HG02610 (cell line): ENCODE data around the gene CTSW.
A peak's percentile ranks its signal among the peaks of the same experiment; 100 is the strongest.
"Not testable (repeated sequence)": the region's sequence is repeated elsewhere in the genome, so short reads cannot be mapped to it uniquely, and the experiment has no call there.

Experiments
- ATAC-seq: cut with Tn5 transposase; IDR thresholded peaks from one replicate; pipeline ENCODE4 v1.9.1; 2021; ENCODE audit warnings: mild to moderate bottlenecking, moderate library complexity; ENCODE audit not compliant: unreplicated experiment

CTSW gene, protein sequence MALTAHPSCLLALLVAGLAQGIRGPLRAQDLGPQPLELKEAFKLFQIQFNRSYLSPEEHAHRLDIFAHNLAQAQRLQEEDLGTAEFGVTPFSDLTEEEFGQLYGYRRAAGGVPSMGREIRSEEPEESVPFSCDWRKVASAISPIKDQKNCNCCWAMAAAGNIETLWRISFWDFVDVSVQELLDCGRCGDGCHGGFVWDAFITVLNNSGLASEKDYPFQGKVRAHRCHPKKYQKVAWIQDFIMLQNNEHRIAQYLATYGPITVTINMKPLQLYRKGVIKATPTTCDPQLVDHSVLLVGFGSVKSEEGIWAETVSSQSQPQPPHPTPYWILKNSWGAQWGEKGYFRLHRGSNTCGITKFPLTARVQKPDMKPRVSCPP

DNA sequence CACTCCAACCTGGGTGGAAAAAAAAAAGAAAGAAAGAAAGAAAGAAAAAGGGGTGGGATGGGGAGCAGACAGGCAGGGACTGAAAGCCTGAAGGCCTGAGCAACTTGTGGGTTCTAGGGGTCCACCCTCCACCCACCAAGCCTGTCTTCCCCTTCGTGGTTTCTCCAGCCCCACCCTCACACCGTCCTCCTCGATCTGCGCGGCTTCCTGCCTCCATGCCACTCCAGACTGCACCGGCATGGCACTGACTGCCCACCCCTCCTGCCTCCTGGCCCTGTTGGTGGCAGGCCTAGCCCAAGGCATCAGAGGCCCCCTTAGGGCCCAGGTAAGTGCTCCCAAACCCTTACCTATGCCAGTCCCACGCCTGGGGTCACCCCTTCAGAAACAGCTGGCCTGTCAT lies at the start of gene CTSW:
CTSW (plus strand) TSS at position 221 of the 400 bp plus-strand sequence; CDS start at position 239, 18 bp downstream.
- ATAC-seq, result no peak

DNA sequence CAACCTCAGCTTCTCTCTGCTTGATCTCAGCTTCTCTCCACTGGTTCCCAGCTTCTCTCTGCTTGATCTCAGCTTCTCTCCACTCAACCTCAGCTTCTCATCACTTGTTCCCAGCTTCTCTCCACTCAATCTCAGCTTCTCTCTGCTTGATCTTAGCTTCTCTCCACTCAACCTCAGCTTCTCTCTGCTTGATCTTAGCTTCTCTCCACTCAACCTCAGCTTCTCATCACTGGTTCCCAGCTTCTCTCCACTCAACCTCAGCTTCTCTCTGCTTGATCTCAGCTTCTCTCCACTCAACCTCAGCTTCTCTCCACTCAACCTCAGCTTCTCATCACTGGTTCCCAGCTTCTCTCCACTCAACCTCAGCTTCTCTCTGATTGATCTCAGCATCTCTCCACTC lies 47.4 kb upstream of the CTSW start:
- ATAC-seq, result not testable (repeated sequence)

DNA sequence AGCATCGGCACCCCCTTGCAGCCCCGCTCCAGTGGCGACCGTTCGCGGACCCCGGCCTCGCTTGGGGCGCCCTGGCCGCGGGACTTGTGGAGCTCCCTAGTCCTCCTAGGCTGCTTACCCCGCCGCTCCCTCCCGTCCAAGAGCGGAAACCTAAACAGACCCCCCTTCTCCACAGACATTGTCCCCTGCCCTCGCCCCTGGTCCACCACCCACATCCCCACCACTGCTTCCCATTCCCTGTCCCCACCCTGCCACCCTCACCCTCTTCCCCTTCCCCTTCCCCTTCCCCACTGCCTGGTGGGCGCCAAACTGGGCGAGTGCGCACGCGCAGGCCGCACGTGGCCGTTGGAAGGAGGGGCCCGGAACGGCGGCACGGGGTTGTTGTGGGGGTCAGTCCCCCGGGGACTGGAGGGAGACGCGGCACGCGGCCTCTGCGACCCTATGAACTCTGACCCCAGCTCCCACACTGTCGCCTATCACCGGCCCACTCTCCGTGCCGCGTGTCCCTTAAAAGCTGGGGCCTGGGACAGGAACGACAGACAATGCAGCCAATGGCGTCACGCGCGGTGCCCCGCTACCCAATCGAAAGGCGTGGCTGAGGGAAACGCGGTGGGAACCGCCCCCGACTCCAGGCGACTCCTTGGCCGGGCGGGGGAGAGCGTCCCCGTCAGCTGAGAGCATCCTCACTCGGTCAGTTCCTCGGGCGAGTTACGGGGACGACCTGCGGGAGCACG lies 46.2 kb upstream of the CTSW start, which contains the start of gene SNX32:
SNX32 (plus strand) TSS at position 667 of the 734 bp plus-strand sequence. CDS start 103 bp downstream, outside the sequence.
- peak; percentile 93 for ATAC-seq

DNA sequence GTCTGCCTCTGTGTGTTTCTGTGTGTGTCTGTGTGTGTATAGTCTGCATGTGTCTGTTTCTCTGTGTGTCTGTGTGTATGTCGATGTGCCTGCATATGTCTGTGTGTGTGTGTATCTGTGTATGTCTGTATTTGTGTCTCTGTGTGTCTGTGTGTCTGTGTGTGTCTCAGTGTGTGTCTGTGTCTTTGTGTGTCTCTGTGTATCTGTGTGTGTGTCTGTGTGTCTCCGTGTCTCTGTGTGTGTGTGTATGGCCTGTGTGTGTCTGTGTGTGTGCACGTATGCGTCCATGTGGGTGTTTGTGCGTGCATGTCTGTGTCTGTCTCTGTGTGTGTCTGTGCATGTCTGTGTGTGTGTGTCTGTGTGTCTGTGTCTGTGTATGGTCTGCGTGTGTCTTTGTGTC lies 45.4 kb upstream of the CTSW start:
- no peak for ATAC-seq

DNA sequence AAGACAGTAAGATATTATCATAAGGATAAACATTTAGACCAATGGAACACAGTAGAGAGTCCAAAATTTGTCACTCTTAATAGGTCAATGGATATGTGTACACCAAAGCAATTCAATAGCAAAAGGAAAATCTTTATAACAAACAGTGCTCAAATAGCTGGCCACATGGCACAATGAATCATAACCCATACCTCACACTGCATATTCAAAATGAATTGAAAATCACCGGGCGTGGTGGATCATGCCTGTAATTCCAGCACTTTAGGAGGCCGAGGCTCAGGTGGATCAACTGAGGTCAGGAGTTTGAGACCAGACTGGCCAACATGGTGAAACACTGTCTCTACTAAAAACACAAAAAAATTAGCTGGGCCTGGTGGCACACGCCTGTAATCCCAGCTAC lies 37.5 kb upstream of the CTSW start:
- no peak for ATAC-seq

DNA sequence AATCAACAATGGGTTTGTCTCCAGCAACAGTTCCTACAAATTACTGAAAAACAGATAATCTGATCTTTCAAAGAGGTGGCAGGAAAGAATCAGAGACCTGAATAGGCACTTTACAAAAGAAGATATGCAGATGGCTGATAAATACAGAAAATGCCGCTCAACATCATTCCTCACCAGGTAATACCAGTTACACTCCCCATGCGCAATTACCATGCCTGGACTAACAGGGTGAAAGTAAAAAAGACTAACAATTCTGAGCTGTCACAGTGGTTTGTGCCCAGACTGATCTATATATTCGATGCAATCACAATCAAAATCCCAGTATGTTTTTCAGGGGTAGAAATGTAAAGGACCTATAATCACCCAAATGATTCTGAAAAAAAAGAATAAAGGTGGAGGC lies 35.8 kb upstream of the CTSW start:
- no peak for ATAC-seq

DNA sequence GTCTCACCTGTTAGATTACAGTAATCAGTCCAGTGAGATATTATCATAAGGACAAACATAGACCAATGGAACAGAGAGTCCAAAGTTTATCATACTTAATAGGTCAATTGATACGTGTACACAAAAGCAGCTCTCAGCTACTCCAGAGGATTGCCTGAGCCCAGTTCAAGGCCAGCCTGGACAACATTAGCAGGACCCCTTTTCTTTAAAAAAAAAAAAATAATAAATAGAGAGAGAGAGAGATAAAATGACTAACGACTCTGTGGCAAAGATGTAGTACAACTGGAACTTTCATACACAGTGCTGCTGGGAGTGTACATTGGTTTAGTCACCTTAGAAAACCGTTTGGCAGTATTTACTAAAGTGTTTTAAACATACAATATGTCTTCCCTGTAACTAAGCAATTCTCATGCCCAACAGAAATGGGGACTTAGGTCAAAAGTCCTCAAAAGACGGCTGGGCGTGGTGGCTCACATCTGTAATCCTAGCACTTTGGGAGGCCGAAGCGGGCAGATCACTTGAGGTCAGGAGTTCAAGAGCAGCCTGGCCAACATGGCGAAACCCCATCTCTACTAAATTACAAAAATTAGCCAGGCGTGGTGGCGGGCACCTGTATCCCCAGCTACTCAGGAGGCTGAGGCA lies 35.3 kb upstream of the CTSW start:
- no peak for ATAC-seq

DNA sequence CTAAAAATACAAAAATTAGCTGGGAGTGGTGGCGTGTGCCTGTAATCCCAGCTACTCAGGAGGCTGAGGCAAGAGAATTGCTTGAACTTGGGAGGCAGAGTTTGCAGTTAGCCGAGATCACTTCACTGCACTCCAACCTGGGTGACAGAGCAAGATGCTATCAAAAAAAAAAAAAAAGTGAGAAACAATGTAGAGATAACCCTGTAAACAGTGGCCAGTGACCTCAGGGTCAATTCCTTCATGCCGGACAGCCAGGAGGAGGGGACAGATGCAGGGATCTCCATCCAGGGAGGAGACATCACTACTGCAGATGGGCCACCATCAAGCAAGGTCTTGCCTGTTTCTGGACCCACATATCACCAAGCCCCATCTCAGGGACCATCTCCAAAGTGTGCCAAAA lies 31.9 kb upstream of the CTSW start:
- ATAC-seq, result no peak

DNA sequence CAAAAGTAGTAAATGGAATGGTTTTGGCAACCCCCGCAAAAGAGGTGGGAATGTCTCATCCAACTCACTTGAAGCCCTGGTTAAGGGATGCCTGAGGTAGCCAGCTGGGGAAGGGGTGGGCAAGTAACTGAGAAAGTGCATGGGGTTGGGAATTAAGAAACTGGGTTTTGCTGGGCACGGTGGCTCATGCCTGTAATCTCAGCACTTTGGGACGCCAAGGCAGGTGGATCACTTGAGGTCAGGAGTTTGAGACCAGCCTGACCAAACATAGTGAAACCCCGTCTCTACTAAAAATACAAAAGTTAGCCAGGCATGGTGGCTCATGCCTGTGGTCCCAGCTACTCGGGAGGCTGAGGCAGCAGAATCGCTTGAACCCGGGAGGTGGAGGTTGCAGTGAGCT lies 30.9 kb upstream of the CTSW start:
- not testable (repeated sequence) for ATAC-seq

DNA sequence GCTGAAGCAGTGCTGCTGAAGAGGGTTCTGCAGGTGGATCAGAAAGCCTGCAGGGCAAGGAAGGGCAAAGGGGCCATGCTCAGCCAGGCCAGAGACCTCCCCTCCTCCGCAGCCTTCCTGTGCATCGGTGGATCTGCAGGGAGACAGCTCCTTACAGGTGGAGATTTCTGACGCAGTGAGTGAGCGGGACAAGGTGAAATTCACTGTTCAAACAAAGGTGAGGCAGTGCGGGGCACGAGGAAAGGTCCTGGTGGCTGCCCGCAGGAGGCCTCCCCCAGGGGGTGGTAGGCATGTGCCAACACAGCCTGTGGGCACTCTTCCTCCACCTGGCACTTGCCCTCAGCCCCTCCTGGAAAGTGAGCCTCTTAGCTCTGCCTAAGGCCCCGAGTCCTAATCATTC lies 30.3 kb upstream of the CTSW start:
- no peak for ATAC-seq

DNA sequence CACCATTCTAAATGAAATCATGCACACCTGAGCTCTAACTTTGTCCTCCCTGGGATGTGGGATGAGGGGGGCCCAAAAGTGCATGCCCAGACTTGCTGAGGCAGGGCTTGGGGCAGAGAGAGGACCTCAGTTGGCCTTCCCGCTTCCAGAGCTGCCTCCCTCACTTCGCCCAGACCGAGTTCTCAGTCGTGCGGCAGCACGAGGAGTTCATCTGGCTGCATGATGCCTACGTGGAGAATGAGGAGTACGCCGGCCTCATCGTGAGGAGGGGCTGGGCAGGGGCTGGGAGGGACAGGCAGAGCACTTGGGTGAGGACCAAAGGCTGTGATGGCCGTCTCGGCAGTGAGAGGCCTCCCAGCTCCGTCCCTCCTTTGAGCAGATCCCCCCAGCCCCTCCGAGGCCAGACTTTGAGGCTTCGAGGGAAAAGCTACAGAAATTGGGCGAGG lies 29.8 kb upstream of the CTSW start:
- no peak for ATAC-seq

DNA sequence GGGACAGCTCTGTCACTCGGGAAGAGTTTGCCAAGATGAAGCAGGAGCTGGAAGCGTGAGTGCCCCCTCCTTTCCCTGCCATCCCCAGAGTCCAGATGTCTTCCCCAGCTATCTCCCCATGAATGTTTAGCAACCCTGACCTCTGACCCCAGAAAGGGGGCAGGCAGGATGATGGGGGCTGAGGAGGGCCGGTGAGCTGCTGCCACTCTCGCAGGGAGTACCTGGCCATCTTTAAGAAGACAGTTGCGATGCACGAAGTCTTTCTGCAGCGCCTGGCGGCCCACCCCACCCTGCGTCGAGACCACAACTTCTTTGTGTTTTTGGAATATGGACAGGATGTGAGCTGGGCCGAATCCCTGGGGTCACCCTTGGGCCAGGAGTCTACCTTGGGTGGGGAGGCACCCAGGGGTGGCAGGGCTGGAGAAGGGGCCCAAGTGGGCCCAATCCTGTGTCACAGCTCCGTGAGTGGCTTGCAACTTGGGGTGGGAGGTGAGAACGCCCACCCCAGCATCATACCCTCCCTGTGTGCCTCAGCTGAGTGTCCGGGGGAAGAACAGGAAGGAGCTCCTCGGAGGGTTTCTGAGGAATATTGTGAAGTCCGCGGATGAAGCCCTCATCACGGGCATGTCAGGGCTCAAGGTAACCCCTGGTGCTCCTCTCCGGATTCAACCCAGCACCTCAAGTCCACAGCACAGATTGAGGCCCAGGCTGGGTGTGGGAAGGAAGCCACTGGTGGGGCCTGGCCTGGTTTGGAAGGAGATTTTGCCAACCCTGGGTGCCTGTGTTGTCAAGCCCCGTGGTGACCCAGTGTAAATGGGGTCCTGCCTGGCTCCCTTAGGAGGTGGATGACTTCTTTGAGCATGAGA lies 29.2 kb upstream of the CTSW start:
- no peak for ATAC-seq

DNA sequence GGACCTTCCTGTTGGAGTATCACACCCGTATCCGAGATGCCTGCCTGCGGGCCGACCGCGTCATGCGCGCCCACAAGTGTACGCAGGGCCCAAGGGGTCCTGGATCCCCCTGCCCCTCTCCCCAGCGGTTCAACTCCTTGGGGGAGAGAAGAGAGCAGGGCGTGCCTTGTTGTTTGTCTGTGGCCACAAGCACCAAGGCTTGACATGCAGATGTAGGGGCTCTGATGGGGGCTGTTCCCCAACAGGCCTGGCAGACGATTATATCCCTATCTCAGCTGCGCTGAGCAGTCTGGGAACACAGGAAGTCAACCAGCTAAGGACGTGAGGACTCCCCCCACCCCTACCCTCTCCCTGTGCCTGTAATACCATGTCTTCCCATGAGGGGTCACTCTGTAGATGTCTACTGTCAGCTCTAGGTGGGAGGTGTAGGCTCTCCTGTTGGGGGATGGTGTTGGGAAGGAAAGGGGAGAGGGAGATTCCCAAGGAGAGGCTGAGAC lies 28.5 kb upstream of the CTSW start:
- no peak for ATAC-seq

DNA sequence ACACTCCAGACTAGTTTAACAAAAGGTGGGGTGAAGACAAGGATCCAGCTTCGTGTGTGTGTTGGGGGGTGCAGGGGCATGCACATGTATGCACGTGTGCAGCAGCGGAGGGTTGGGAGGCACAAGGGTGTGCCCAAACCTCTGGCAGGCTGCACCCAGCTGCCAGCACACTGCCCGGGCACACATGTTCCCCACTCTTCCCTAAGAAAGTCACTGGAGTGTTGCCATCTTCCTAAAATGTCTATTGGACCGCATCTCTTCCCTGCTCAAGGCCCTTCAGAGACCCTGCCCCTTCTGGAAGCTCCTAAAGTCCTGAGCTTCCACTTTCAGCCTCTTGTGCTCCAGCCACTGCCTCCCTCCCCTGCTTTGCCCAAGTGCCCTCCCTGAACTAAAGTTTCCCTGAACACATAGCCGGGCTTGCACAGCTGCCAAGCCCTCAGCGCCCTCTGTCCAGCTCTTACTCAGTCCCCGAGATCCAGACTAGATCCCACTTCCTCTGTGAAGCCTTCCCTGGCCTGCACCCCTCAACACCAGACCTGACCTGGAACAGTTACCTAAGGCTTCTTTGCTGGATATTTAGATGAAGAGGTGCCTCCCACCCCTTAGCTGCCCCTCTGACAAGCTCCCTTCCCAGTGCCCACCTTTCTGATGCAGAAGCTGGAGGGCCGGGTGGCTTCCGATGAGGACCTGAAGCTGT lies 27.7 kb upstream of the CTSW start:
- ATAC-seq, result no peak

DNA sequence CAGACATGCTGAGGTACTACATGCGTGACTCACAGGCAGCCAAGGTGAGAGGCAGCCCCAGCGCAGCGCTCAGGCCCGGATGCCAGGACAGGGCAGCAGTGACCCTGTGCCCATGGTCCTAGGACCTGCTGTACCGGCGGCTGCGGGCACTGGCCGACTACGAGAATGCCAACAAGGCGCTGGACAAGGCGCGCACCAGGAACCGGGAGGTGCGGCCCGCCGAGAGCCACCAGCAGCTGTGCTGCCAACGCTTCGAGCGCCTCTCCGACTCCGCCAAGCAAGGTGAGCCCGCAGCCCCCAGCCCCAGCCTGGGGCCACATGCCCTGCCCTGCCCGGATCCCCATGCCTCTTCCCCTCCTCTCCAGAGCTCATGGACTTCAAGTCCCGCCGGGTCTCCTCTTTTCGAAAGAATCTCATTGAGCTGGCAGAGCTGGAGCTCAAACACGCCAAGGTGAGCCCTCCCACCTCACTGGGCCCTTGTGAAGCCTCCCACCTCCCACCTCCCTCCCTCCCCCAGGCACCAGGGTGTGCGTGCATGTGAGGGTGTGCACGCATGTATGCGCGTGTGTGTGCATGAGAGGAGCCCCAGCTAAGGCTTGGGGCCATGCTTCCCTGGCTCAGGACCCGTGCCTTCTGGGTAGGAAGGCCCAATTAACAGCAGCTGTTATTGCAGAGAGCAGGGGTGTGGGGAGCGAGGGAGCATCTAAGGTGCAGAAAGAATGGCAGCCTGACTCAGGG lies 27.0 kb upstream of the CTSW start:
- ATAC-seq, result no peak

DNA sequence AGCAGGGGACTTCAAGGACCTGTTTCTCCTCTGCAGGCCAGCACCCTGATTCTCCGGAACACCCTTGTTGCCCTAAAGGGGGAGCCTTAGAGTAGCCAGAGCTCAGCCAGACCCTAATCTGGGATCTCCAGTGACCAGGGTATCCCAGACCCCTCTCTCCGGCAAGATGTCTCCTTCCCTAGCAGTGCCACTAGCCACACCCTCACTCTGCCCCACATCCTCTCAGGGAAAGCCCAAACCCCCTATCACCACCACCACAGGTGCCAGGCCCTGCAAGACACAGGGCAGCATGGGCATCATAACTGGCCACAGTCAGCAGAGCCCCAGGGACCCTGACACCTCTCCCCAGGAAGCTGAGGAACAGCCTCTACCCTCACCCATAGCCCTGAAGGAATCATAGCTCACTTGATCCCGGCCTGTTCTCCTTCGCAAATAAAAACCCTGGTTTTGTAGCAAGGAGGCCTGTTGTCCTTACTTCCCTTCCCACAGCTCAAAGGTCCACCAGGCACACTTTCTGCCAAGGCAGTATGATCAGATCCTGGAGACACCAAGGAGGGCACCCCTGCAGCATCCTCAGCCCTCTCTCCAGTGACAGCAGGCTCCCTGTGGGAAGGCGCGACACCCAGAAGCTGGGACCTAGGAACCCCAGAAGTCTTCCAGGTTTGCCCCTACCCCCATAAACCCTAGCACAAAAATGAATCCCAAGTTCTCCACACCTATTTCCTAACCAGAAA lies 26.2 kb upstream of the CTSW start:
- no peak for ATAC-seq

DNA sequence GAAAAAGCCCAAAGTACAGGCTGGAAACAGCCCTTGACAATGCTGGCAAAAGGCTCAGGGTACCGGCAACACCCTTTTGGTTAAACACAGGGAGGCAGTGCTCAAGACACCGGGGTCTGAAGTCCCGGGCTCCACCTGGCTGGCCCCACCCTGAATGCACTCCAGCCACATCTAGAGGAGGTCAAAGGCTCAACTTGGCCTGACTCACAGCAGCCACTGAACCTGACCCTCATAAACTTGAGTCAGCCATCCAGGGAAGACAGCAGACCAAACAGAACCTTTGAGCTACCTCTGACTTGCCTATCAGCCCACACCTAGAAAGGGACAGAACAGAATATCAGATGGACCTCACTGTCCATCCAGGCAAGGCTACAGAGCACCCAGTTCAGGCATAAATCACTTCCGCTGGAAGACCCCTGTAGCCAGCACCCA lies 25.5 kb upstream of the CTSW start:
- no peak for ATAC-seq
